KOPT-K1 (cell line): ENCODE results near the gene MAST3.

Experiments
- H3K27ac ChIP-seq: fragments of 200-600 bp; sonication (generic); 2 replicates; pipeline ENCODE4 v1.5.1; 2016; ENCODE audit warnings: antibody characterized with exemption, mild to moderate bottlenecking, low read depth, low read length; ENCODE audit not compliant: poor library complexity, severe bottlenecking
- H3K36me3 ChIP-seq: fragments of 200-600 bp; sonication (generic); 2 replicates; pipeline ENCODE4 v1.5.1; 2017; ENCODE audit warnings: antibody characterized with exemption, mild to moderate bottlenecking, low read length, moderate library complexity; ENCODE audit not compliant: insufficient read depth
- H3K9me3 ChIP-seq: fragments of 200-600 bp; sonication (generic); 2 replicates; pipeline ENCODE4 v1.5.1; 2017; ENCODE audit warnings: antibody characterized with exemption, low read length, mild to moderate bottlenecking; ENCODE audit not compliant: insufficient read depth, poor library complexity, severe bottlenecking

Gene MAST3

GRCh38 chr19:18179957-18180356, 82.4 kb downstream of the MAST3 start:
- H3K36me3 ChIP-seq: no peaks in the 10 kb centered on the region; the same call in 1 of the 2 replicates
- H3K9me3 ChIP-seq: no peaks in the 10 kb centered on the region
- H3K27ac ChIP-seq: no peak overlapping the region

GRCh38 chr19:18183529-18183928, 86.0 kb downstream of the MAST3 start:
- H3K36me3 ChIP-seq: no peaks in the 10 kb centered on the region
- no peak overlapping the region for H3K27ac ChIP-seq
- no peaks in the 10 kb centered on the region for H3K9me3 ChIP-seq

- Histone ChIP-seq H3K27ac (no peak overlapping the region), H3K36me3 (no peaks in the 10 kb centered on the region), H3K9me3 (no peaks in the 10 kb centered on the region)
Measured at GRCh38 chr19:18185538-18185937, 88.0 kb downstream of the MAST3 start.

- Histone ChIP-seq H3K36me3 (no peaks in the 10 kb centered on the region), H3K27ac (no peak overlapping the region)
Measured at GRCh38 chr19:18190278-18190677, 92.7 kb downstream of the MAST3 start.

GRCh38 chr19:18191640-18192062, 94.1 kb downstream of the MAST3 start:
- H3K27ac ChIP-seq: peak overlapping the region; percentile 48
- H3K36me3 ChIP-seq: peaks cover 7% of the 10 kb centered on the region; the same call in 1 of the 2 replicates
- H3K9me3 ChIP-seq: no peaks in the 10 kb centered on the region

More at GRCh38 chr19:18190278-18190677, 92.7 kb downstream of the MAST3 start:
- no peaks in the 10 kb centered on the region for H3K9me3 ChIP-seq

GRCh38 chr19:18192673-18193387, 95.3 kb downstream of the MAST3 start, which contains the start of gene MPV17L2:
TSS of gene MPV17L2 (plus strand) at chr19:18193218. CDS start at chr19:18193282, 64 bp downstream.
- H3K9me3 ChIP-seq: no peaks in the 10 kb centered on the region
- peaks cover 7% of the 10 kb centered on the region; the same call in 1 of the 2 replicates for H3K36me3 ChIP-seq
- H3K27ac ChIP-seq: peak within 1 kb of the TSS; percentile 64

GRCh38 chr19:18193388-18194180, 96.0 kb downstream of the MAST3 start:
- H3K36me3 ChIP-seq: peaks cover 12% of the 10 kb centered on the region; the same call in 1 of the 2 replicates
- peak overlapping the region; percentile 64 for H3K27ac ChIP-seq
- H3K9me3 ChIP-seq: no peaks in the 10 kb centered on the region

GRCh38 chr19:18194181-18194530, 96.6 kb downstream of the MAST3 start:
- peaks cover 16% of the 10 kb centered on the region; the same call in 1 of the 2 replicates for H3K36me3 ChIP-seq
- H3K27ac ChIP-seq: no peak overlapping the region
- no peaks in the 10 kb centered on the region for H3K9me3 ChIP-seq

GRCh38 chr19:18194554-18195238, 97.1 kb downstream of the MAST3 start:
- H3K27ac ChIP-seq: no peak overlapping the region
- H3K36me3 ChIP-seq: peaks cover 20% of the 10 kb centered on the region; the same call in 1 of the 2 replicates
- no peaks in the 10 kb centered on the region for H3K9me3 ChIP-seq

GRCh38 chr19:18196511-18196845, 98.9 kb downstream of the MAST3 start:
- H3K9me3 ChIP-seq: no peaks in the 10 kb centered on the region
- H3K27ac ChIP-seq: no peak overlapping the region
- H3K36me3 ChIP-seq: peaks cover 20% of the 10 kb centered on the region; the same call in 1 of the 2 replicates

GRCh38 chr19:18197306-18197705, 99.7 kb downstream of the MAST3 start:
- no peak overlapping the region for H3K27ac ChIP-seq
- H3K36me3 ChIP-seq: peaks cover 20% of the 10 kb centered on the region; the same call in 1 of the 2 replicates
- no peaks in the 10 kb centered on the region for H3K9me3 ChIP-seq

GRCh38 chr19:18197941-18198340, 100.4 kb downstream of the MAST3 start:
- Histone ChIP-seq H3K9me3 (no peaks in the 10 kb centered on the region), H3K36me3 (peaks cover 20% of the 10 kb centered on the region; the same call in 1 of the 2 replicates), H3K27ac (no peak overlapping the region)

- no peak overlapping the region for H3K27ac ChIP-seq
- H3K36me3 ChIP-seq: peaks cover 20% of the 10 kb centered on the region; the same call in 1 of the 2 replicates
- no peaks in the 10 kb centered on the region for H3K9me3 ChIP-seq
Measured at GRCh38 chr19:18198374-18198773, 100.8 kb downstream of the MAST3 start.
